Lower lobe of right lung (tissue), 2 donors: ENCODE data around the gene TRABD2A. TPM values are rescaled to one million over a fixed set of nuclear protein-coding genes. Genes with fewer than 3 reads are reported as not detected.
A peak's percentile ranks its signal among the peaks of the same experiment; 100 is the strongest.

ENCODE experiments used
- ATAC-seq, 2 donors: fragments of 200-7000 bp; cut with Tn5 transposase; one replicate each; pipeline ENCODE4 v1.9.1; 2020 to 2022; ENCODE audit warnings: mild to moderate bottlenecking in 2 of 2, moderate library complexity in 2 of 2
- DNase-seq: peaks from one replicate; pipeline ENCODE4 v3.0.0-alpha.2; 2020
- H3K27ac ChIP-seq: fragments of 200-600 bp; one replicate; pipeline ENCODE4 v1.8.0; 2022
- H3K27me3 ChIP-seq: fragments of 200-600 bp; one replicate; pipeline ENCODE4 v1.8.0; 2022; ENCODE audit warnings: low read depth
- H3K36me3 ChIP-seq: fragments of 200-600 bp; one replicate; pipeline ENCODE4 v1.8.0; 2022; ENCODE audit warnings: mild to moderate bottlenecking
- H3K4me1 ChIP-seq: fragments of 200-600 bp; one replicate; pipeline ENCODE4 v1.8.0; 2022
- H3K4me3 ChIP-seq: fragments of 200-600 bp; one replicate; pipeline ENCODE4 v1.8.0; 2022; ENCODE audit warnings: mild to moderate bottlenecking
- H3K9me3 ChIP-seq: fragments of 200-600 bp; one replicate; pipeline ENCODE4 v1.8.0; 2022
- CTCF ChIP-seq: fragments of 200-600 bp; IDR thresholded peaks from one replicate; pipeline ENCODE4 v1.8.0; 2022; ENCODE audit warnings: antibody characterized with exemption, mild to moderate bottlenecking
- intact Hi-C: fragments of 100-400 bp; cut with DNase I; formaldehyde crosslinking; loops from one replicate; pipeline ENCODE4 v1.11.0; 2022
- total RNA-seq: library from RNA; stranded (reverse); fragmentation: NEBNext Ultra II Directional; extraction: Animal tissue kit (Norgen Biotek cat#: 25700); gene quantifications from one replicate; pipeline ENCODE4 v1.2.1, GENCODE V29; 2021
- donor health status: DM: no; HTN: yes; CAD: no; lungs with severe emphysema.

Gene TRABD2A
- total RNA-seq, 1 donor from 2014 or later = 5.4 TPM

GRCh38 chr2:84830095-84830494 lies 50.8 kb downstream of the TRABD2A start:
- peak; percentile 66 to 73 for ATAC-seq
- Histone ChIP-seq H3K36me3 (no peaks in the 10 kb centered on the region), H3K4me1 (peaks cover 8% of the 10 kb centered on the region), H3K27me3 (no peaks in the 10 kb centered on the region), H3K9me3 (no peaks in the 10 kb centered on the region), H3K4me3 (no peak overlapping the region), H3K27ac (no peak overlapping the region)
- no peak for TF ChIP-seq CTCF
- intact Hi-C loops = no loop called here
- peak; percentile 75 for DNase-seq

- no peak overlapping the region for H3K27ac ChIP-seq
- H3K9me3 ChIP-seq = no peaks in the 10 kb centered on the region
- no peaks in the 10 kb centered on the region for H3K27me3 ChIP-seq
- no peak overlapping the region for H3K4me3 ChIP-seq
- H3K4me1 ChIP-seq = peaks cover 8% of the 10 kb centered on the region
- no peak for TF ChIP-seq CTCF
- no peaks in the 10 kb centered on the region for H3K36me3 ChIP-seq
- intact Hi-C loops = no loop called here
- DNase-seq (no peak), ATAC-seq (peak in 1 of 2 donors; percentile 5)
These were observed 51.2 kb downstream of the TRABD2A start for GRCh38 chr2:84829693-84830092.

GRCh38 chr2:84827978-84828575 lies 52.8 kb downstream of the TRABD2A start:
- Histone ChIP-seq H3K27me3 (no peaks in the 10 kb centered on the region), H3K27ac (no peak overlapping the region), H3K4me1 (peaks cover 8% of the 10 kb centered on the region), H3K4me3 (no peak overlapping the region), H3K9me3 (no peaks in the 10 kb centered on the region), H3K36me3 (no peaks in the 10 kb centered on the region)
- ATAC-seq = no peak
- intact Hi-C loops = no loop called here
- no peak for DNase-seq
- TF ChIP-seq CTCF = no peak

- no peaks in the 10 kb centered on the region for H3K4me1 ChIP-seq
- DNase-seq = no peak
- no peaks in the 10 kb centered on the region for H3K36me3 ChIP-seq
- no peak for ATAC-seq
- no peak overlapping the region for H3K27ac ChIP-seq
- no peak for TF ChIP-seq CTCF
- H3K4me3 ChIP-seq = no peak overlapping the region
- no peaks in the 10 kb centered on the region for H3K9me3 ChIP-seq
- intact Hi-C loops = no loop called here
- H3K27me3 ChIP-seq = no peaks in the 10 kb centered on the region
These were observed 57.1 kb downstream of the TRABD2A start for GRCh38 chr2:84823788-84824187.

GRCh38 chr2:84823229-84823628 lies 57.7 kb downstream of the TRABD2A start:
- Histone ChIP-seq H3K36me3 (no peaks in the 10 kb centered on the region), H3K4me1 (no peaks in the 10 kb centered on the region), H3K9me3 (no peaks in the 10 kb centered on the region), H3K27me3 (no peaks in the 10 kb centered on the region), H3K27ac (no peak overlapping the region), H3K4me3 (no peak overlapping the region)
- DNase-seq (no peak), ATAC-seq (no peak)
- TF ChIP-seq CTCF = no peak
- intact Hi-C loops = no loop called here
